ENCODE data around the gene TMEM248.
"Not testable (repeated sequence)": the region's sequence is repeated elsewhere in the genome, so short reads cannot be mapped to it uniquely, and the experiment has no call there.

Gene TMEM248

GRCh38 chr7:66911191-66911590 lies 9.8 kb upstream of the TMEM248 start:
- DNase-seq = not testable (repeated sequence)

- DNase-seq = no peak
Measured at GRCh38 chr7:66912195-66912594, 8.8 kb upstream of the TMEM248 start.

- no peak for DNase-seq
Measured at GRCh38 chr7:66913118-66914037, 7.6 kb upstream of the TMEM248 start.

- DNase-seq = not testable (repeated sequence)
Measured at GRCh38 chr7:66917904-66918303, 3.1 kb upstream of the TMEM248 start.

GRCh38 chr7:66919304-66919703 lies 1.7 kb upstream of the TMEM248 start:
- DNase-seq = no peak

GRCh38 chr7:66919704-66920103 lies 1.3 kb upstream of the TMEM248 start:
- no peak for DNase-seq

GRCh38 chr7:66920256-66920655 lies 769 bp upstream of the TMEM248 start:
- no peak for DNase-seq

GRCh38 chr7:66921396-66921917 lies 432 bp downstream of the TMEM248 start:
- no peak for DNase-seq

GRCh38 chr7:66921918-66922486 lies 977 bp downstream of the TMEM248 start:
- peak; percentile 28 for DNase-seq

- no peak for DNase-seq
Measured at GRCh38 chr7:66925255-66925654, 4.2 kb downstream of the TMEM248 start.

GRCh38 chr7:66927348-66927948 lies 6.4 kb downstream of the TMEM248 start:
- no peak for DNase-seq

GRCh38 chr7:66928388-66928787 lies 7.4 kb downstream of the TMEM248 start:
- DNase-seq = no peak

- DNase-seq = no peak
Measured at GRCh38 chr7:66929165-66929564, 8.1 kb downstream of the TMEM248 start.

GRCh38 chr7:66929935-66930334 lies 8.9 kb downstream of the TMEM248 start:
- DNase-seq = no peak

GRCh38 chr7:66930341-66930740 lies 9.3 kb downstream of the TMEM248 start:
- DNase-seq = no peak

GRCh38 chr7:66933469-66933868 lies 12.4 kb downstream of the TMEM248 start:
- DNase-seq = no peak

- no peak for DNase-seq
Measured at GRCh38 chr7:66937940-66938339, 16.9 kb downstream of the TMEM248 start.

GRCh38 chr7:66939325-66939724 lies 18.3 kb downstream of the TMEM248 start:
- no peak for DNase-seq

GRCh38 chr7:66946545-66946944 lies 25.5 kb downstream of the TMEM248 start:
- no peak for DNase-seq

GRCh38 chr7:66948480-66949109 lies 27.6 kb downstream of the TMEM248 start:
- DNase-seq = no peak

- DNase-seq = no peak
Measured at GRCh38 chr7:66950311-66950710, 29.3 kb downstream of the TMEM248 start.

- no peak for DNase-seq
Measured at GRCh38 chr7:66950763-66951162, 29.7 kb downstream of the TMEM248 start.

GRCh38 chr7:66952343-66953043 lies 31.5 kb downstream of the TMEM248 start:
- no peak for DNase-seq

Measured in GF-D8 (cell line).